Cortex of kidney (tissue), 1 donor: ENCODE results near the gene HPCA.

Experiments
- DNase-seq: peaks from one replicate; lab custom pipeline; 2025; lab: John Stamatoyannopoulos, UW

The HPCA gene

DNA sequence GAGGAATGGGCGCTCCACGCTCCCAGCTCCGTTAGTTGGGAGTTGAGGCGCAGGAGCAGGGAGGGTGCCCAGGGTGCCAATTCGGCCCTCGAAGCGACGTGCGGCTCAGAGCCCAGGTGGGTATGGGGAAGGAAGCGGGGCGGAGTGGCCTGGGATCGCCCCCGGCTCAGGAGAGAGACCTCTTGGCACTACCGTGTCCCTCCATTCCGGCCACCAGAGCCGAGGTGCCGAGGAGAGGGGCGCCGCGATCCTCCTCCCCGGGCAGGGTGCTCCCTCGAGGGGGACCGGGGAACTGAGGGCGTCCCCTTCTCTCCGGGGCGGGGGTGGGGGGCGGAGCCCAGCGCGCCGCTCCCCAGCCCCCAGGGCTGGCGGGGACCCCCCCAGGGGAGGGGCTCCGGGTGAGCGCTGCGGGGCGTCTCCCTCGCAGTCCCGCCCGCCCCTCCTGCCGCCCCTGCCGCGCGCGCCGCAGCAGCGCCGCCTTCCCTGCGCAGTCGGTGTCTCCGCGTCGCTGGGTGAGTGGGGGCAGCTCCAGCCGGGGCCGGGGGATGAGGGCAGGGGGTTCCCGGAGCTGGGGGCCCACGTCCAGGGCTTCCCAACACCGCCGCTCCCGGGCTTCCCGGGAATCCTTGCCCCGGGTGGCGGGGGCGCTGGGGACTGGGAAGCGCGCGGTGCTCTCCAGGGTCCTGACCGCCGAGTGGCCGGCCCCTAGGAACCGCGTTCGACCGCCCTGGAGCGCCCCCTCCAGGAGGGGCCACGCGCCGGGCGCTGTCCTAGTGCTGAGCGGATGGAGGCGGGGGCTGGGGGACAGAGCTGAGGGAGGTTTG is at the start of gene HPCA:
Gene HPCA, plus strand, starts transcription at position 488 of the 824 bp plus-strand sequence. CDS start 2,408 bp downstream, outside the sequence.
- no peak for DNase-seq

- no peak for DNase-seq
Measured at GRCh38 chr1:32848354-32849063, 37.8 kb upstream of the HPCA start.

DNA sequence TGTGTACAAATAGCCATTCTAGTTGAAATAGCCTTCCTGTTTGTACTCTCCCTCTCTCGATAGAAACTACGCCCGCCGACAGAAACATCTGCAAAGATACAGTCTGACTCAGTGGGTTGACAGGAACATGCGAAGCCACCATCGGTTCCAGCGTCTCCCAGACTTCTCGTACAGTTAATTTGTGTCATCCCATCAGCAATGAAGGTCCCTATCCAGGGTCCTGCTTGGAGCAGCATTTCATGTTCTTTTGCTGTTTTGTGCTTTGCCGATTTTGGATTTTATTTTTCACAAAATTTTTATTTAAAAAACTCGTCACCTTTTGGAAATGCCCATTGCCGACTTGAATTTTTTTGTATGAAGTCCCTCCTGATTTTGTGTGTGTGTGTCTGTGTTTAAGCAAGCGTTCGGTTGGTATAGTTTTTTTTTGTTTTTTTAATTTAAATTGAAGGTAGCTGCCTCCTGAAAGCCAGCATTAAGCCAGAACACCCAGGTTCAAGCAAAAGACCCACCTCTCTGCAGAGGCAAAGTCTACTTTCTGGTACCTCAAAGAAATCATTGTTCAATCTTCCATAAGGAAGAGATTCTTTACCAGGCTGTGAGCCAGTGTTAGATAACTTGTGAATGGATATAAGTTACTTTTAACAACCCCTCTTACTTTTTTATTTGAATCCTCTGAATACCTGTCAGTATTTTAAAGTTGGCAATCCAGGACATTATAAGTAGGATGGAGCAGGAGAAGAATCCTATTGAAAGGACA is 30.3 kb upstream of the HPCA start:
- no peak for DNase-seq

- no peak for DNase-seq
Measured at GRCh38 chr1:32858136-32858535, 28.2 kb upstream of the HPCA start.

- DNase-seq, result no peak
Measured at GRCh38 chr1:32858791-32859190, 27.5 kb upstream of the HPCA start.

- no peak for DNase-seq
Measured at GRCh38 chr1:32859915-32860314, 26.4 kb upstream of the HPCA start.

- DNase-seq, result no peak
Measured at GRCh38 chr1:32860566-32860965, 25.7 kb upstream of the HPCA start.

- DNase-seq, result no peak
Measured at GRCh38 chr1:32861904-32862695, 24.2 kb upstream of the HPCA start.

- DNase-seq, result no peak
Measured at GRCh38 chr1:32863218-32863880, 22.9 kb upstream of the HPCA start.

GRCh38 chr1:32863881-32864245 is 22.4 kb upstream of the HPCA start:
- DNase-seq, result no peak

DNA sequence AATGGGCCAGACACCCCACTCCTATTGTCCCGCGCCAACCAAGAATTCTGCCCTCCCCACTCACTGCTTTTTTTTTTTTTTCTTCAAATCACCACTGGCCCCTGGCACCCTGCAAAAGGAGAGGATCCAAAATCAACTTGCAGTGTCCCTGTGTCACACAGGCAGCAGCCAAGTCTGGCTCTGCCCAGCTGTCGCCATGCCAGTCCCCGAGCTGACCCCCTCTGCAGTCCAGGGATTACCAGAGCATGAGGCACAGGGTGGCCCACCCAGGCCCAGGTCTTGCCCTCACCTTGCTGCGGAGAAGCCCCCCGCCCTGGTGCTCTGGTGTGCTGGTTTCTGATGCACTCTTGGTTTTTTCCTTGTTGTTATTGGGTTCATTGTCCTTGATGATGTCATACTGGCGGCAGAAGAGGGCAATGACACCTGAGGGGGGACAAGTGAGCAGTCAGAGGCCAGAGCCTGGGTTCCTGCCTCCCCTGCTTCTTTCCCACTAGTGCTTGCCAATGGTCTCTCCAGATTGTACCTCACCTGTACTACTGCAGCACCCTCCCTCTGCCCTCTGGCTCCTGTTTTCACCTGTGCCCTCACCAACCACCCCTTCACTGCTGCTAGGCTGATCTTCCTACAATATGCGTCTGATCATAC is 21.8 kb upstream of the HPCA start:
- DNase-seq, result no peak

DNA sequence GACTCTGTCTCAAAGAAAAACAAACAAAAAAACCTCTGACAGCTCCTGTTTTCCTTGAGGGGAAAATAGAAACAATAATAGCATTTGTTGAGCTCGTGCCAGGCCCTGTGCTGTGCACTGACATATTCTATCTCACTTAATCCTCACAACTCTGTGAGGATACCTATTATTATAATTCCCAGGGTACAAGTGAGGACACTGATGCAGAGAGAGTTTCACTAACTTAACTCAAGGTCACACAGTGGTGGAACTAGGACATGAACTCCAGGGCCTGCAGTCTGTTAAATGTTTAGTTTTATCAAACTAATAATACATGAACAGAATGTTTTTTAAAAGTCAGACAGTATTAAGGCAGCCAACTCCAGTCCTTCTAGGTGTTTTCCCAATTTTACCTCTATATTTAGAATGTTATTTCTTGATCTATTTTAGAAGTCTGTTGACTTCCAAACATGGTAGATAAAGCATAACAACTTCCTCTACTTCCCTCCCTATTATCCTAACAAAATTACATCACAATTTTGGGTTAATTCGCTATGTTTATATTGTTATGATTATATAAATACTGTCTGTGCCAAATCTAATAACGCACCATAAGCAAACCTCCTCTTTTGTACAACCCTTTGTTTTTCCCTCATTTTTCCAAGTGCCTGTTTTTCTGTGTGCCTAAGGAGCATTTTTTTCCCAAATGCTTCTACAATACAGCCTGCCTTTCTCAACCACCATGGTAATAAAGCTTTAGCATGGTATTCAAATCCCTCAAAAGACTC is 20.5 kb upstream of the HPCA start:
- no peak for DNase-seq

- DNase-seq, result no peak
Measured at GRCh38 chr1:32867151-32867550, 19.1 kb upstream of the HPCA start.

- DNase-seq, result no peak
Measured at GRCh38 chr1:32867671-32868070, 18.6 kb upstream of the HPCA start.

DNA sequence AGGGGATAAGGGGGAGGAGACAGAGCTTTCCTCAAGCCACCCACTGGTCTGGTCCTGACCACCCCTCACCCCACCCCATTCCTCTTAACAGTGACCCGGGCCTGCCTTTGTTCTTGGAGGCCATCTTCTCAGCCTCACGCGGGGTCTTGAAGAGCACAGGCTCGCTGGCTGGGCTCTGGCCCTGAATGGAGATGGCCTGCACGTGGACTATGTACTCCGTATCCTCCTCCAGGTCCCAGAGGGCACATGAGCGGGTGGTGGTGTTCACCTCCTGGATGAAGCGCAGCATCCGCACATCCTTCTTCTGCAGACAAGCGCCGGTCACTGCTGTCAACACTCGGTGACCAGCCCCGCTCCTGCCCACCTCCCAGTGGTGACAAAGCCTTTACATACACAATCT is 18.2 kb upstream of the HPCA start:
- DNase-seq, result no peak

GRCh38 chr1:32868806-32869455 is 17.4 kb upstream of the HPCA start:
- DNase-seq, result no peak

GRCh38 chr1:32869923-32870614 is 16.2 kb upstream of the HPCA start:
- no peak for DNase-seq

DNA sequence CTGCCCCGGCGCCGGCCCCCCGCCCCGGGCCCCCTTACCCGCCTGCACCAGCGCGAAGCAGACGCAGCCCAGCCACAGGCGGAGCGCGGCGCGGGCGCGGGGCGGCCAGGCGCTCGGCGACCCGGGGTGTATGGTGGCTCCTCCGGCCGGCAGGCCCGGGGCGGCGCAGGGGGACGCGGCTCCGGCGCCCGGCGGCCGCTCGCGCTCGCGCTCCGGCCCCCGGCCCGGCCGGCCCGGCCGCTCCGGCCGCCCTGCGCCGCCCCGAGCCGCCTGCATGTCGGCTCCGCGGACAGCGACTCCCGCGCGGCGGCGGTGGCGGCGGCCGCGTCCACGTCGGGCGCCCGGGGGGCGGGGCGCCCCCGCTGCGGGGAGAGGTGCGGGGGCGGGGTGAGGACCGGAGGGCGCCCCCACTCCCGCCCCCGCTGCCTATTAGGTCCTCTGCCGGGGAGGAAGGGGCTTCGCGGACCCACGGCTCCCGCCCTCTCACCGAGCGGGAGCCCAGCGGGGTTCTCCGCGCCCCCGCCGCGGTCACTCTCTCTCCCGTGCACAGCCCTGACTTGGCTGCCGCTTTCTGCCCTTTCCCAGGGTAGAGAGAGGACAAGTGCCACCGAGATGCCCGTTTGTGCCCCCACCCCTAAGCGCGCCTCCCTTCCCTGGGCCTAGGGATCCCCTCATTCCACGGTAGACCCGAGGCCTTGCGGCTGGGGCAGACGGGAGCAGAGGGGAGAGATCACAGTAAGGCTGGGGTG is 15.5 kb upstream of the HPCA start, which contains the start of gene FNDC5:
Gene FNDC5, minus strand, starts transcription at position 298 of the 749 bp plus-strand sequence.
- DNase-seq, result no peak
